Cardiac muscle cell (in vitro differentiated cells and primary cell): ENCODE data around the gene FGD6. TPM values are rescaled to one million over a fixed set of nuclear protein-coding genes. Genes with fewer than 3 reads are reported as not detected.
"Not testable (repeated sequence)": the region's sequence is repeated elsewhere in the genome, so short reads cannot be mapped to it uniquely, and the experiment has no call there.

Experiments used
- DNase-seq, 2 donors: peaks; one replicate each; pipeline versions ENCODE4 v3.0.0 to v3.0.0-alpha.2; 2010 to 2017; ENCODE audit warnings: low read depth in 1 of 2, low spot score in 1 of 2
- H3K27ac ChIP-seq: fragments of 200-600 bp; sonication (generic); 2 replicates; pipeline ENCODE4 v1.5.1; 2016
- H3K27me3 ChIP-seq: fragments of 200-600 bp; sonication (generic); 2 replicates; pipeline ENCODE4 v1.6.0; 2016; ENCODE audit warnings: control low read depth
- H3K36me3 ChIP-seq: fragments of 200-600 bp; sonication (generic); 2 replicates; pipeline ENCODE4 v1.5.1; 2016; ENCODE audit warnings: control low read depth
- H3K4me1 ChIP-seq: fragments of 200-600 bp; sonication (generic); 2 replicates; pipeline ENCODE4 v1.8.1; 2017; ENCODE audit warnings: low read depth, mild to moderate bottlenecking, mixed run types
- H3K4me3 ChIP-seq: fragments of 200-600 bp; sonication (generic); 2 replicates; pipeline ENCODE4 v1.5.1; 2016; ENCODE audit warnings: mild to moderate bottlenecking
- H3K9me3 ChIP-seq: fragments of 200-600 bp; sonication (generic); 2 replicates; pipeline ENCODE4 v1.5.1; 2017; ENCODE audit warnings: low read depth, mild to moderate bottlenecking, control low read depth
- CTCF ChIP-seq: IDR thresholded peaks from 2 replicates; pipeline ENCODE4 v1.5.1; 2012; ENCODE audit warnings: low read depth, mild to moderate bottlenecking, low read length
- polyA plus RNA-seq: library from polyadenylated mRNA; unstranded; fragments of >200 nt; fragmentation: Nextera tagmentation; extraction: Ambion mirVana; gene quantifications from 2 replicates; pipeline ENCODE4 v1.2.1, GENCODE V29; 2016
- total RNA-seq: library from RNA; depleted of rRNA; stranded (reverse); fragments of >200 nt; gene quantifications from 2 replicates; pipeline ENCODE4 v1.2.3, GENCODE V29; 2016

The FGD6 gene
- total and polyA plus RNA-seq, 2 experiments from 2014 or later, result 10.7 to 19.4 TPM

GRCh38 chr12:95096852-95097251 lies 120.4 kb downstream of the FGD6 start:
- Histone ChIP-seq H3K9me3 (no peaks in the 10 kb centered on the region), H3K27ac (no peak overlapping the region), H3K36me3 (peaks cover 14% of the 10 kb centered on the region), H3K27me3 (no peaks in the 10 kb centered on the region), H3K4me1 (no peaks in the 10 kb centered on the region), H3K4me3 (no peak overlapping the region)
- DNase-seq, result peak in 1 of 2 donors; percentile 71
- no peak for TF ChIP-seq CTCF

GRCh38 chr12:95096378-95096777 lies 120.9 kb downstream of the FGD6 start:
- H3K27me3 ChIP-seq, result no peaks in the 10 kb centered on the region
- no peak overlapping the region for H3K27ac ChIP-seq
- no peak overlapping the region for H3K4me3 ChIP-seq
- no peaks in the 10 kb centered on the region for H3K9me3 ChIP-seq
- no peak for TF ChIP-seq CTCF
- peaks cover 18% of the 10 kb centered on the region for H3K36me3 ChIP-seq
- H3K4me1 ChIP-seq, result no peaks in the 10 kb centered on the region
- no peak for DNase-seq

DNA sequence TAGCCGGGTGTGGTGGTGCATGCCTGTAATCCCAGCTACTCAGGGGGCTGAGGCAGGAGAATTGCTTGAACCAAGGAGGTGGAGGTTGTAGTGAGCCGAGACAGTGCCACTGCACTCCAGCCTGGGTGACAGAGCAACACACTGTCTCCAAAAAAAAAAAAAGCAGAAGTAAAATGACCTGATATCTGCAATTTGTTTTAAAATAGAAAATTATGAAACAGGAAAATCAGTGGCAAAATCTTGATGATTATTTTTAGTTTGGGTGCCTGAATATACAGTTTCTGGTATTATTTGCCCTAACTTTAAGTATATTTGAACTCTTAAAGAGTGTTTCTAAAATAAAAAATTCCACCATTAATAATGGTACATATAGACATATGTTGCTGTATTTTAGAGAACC lies 121.4 kb downstream of the FGD6 start:
- H3K4me1 ChIP-seq, H3K9me3 ChIP-seq, H3K4me3 ChIP-seq, H3K27me3 ChIP-seq, DNase-seq, H3K27ac ChIP-seq: not testable (repeated sequence)
- peaks cover 22% of the 10 kb centered on the region for H3K36me3 ChIP-seq

DNA sequence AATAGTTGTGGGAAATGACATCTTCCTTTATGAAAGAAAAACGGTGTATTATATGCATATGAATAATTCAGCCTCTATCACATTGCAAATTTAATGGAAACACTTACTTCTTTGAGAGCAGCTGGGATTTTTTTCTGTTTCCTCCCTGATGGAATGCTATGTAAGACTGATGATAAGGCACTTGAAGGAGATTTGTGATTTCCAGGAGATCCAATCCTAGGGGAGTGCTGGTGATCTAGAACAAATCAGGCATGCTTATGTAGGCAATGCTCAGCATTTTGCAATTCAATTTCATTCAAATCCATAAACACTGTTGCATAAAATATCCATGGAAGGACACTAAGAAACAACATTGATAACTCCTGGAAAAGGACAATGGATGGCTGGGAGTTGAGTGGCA lies 127.8 kb downstream of the FGD6 start:
- no peak for DNase-seq
- no peaks in the 10 kb centered on the region for H3K4me1 ChIP-seq
- H3K27me3 ChIP-seq, result no peaks in the 10 kb centered on the region
- peaks cover 50% of the 10 kb centered on the region for H3K36me3 ChIP-seq
- H3K9me3 ChIP-seq, result no peaks in the 10 kb centered on the region
- no peak overlapping the region for H3K27ac ChIP-seq
- no peak for TF ChIP-seq CTCF
- no peak overlapping the region for H3K4me3 ChIP-seq

- no peak overlapping the region for H3K4me3 ChIP-seq
- peaks cover 8% of the 10 kb centered on the region for H3K4me1 ChIP-seq
- no peaks in the 10 kb centered on the region for H3K27me3 ChIP-seq
- TF ChIP-seq CTCF, result no peak
- no peak overlapping the region for H3K27ac ChIP-seq
- peaks cover 50% of the 10 kb centered on the region for H3K36me3 ChIP-seq
- H3K9me3 ChIP-seq, result no peaks in the 10 kb centered on the region
- DNase-seq, result no peak
These were observed 128.9 kb downstream of the FGD6 start for GRCh38 chr12:95088379-95088778.

DNA sequence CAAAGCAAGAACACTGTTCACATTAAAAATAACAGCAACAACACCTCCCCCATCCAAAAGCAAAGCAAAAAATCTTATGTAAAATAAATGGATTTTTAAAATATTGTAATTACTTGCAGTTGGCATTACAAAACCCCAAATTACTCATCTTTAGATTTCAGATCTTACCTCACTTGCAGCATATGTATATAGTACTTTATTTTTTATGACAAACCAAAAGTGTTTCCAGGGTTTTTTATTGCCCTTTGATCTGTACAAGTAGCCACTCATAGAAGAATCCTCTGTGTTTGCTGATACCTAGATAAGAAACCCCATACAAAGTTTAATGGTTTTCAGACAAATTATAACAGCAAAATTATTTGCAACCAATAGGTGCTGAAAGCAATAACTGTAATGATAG lies 131.7 kb downstream of the FGD6 start:
- no peak for TF ChIP-seq CTCF
- no peak for DNase-seq
- no peaks in the 10 kb centered on the region for H3K9me3 ChIP-seq
- H3K36me3 ChIP-seq, result peaks cover 33% of the 10 kb centered on the region
- no peaks in the 10 kb centered on the region for H3K27me3 ChIP-seq
- H3K27ac ChIP-seq, result no peak overlapping the region
- H3K4me3 ChIP-seq, result no peak overlapping the region
- H3K4me1 ChIP-seq, result peaks cover 10% of the 10 kb centered on the region
